Activated CD8-positive, alpha-beta T cell treated with anti-CD3 and anti-CD28 coated beads, Interleukin-2, amount 10 ng/mL, durations not matched to agents 7 days and 5 days (primary cell): ENCODE results near the gene DPYD. TPM values are rescaled to one million over a fixed set of nuclear protein-coding genes. Genes with fewer than 3 reads are reported as not detected.

Experiments used
- ATAC-seq: fragments of 150-1000 bp; cut with Tn5 transposase; one replicate; pipeline ENCODE4 v1.10.0; 2021; ENCODE audit warnings: moderate library complexity
- CTCF ChIA-PET: fragments of 350-600 bp; sonication (Branson Sonifier 250); formaldehyde crosslinking; loops from one replicate; lab custom pipeline; 2021; ENCODE audit warnings: antibody characterized with exemption; lab: Charles Lee
- POLR2A ChIA-PET: fragments of 350-600 bp; sonication (Branson Sonifier 250); formaldehyde crosslinking; loops from one replicate; lab custom pipeline; 2021; ENCODE audit warnings: antibody characterized with exemption; lab: Charles Lee
- DNase-seq: peaks from one replicate; pipeline ENCODE4 v3.0.0-alpha.2; 2020
- H3K27ac Mint-ChIP-seq: one replicate; pipeline ENCODE4 v1.8.0; 2021; ENCODE audit warnings: mild to moderate bottlenecking, mixed read lengths
- H3K27me3 Mint-ChIP-seq: one replicate; pipeline ENCODE4 v1.8.0; 2021; ENCODE audit warnings: low read depth, mixed read lengths
- H3K36me3 Mint-ChIP-seq: one replicate; pipeline ENCODE4 v1.8.0; 2021; ENCODE audit warnings: low read depth, mixed read lengths
- H3K4me1 Mint-ChIP-seq: one replicate; pipeline ENCODE4 v1.8.0; 2021; ENCODE audit warnings: low read depth, mixed read lengths
- H3K4me3 Mint-ChIP-seq: one replicate; pipeline ENCODE4 v1.8.0; 2021; ENCODE audit warnings: mild to moderate bottlenecking, mixed read lengths
- H3K9me3 Mint-ChIP-seq: one replicate; pipeline ENCODE4 v1.8.0; 2022; ENCODE audit warnings: mixed read lengths; ENCODE audit not compliant: insufficient read depth
- total RNA-seq, 2 experiments: library from RNA; stranded (reverse); gene quantifications; one replicate each; pipeline ENCODE4 v1.2.3, GENCODE V29; 2021

The DPYD gene
- total RNA-seq, 2 experiments from 2014 or later: 41.1 to 43.3 TPM

GRCh38 chr1:97770376-97770775 is 150.5 kb downstream of the DPYD start:
- Mint-ChIP-seq H3K4me3 (no peak overlapping the region), H3K27me3 (no peaks in the 10 kb centered on the region), H3K36me3 (no peaks in the 10 kb centered on the region), H3K9me3 (no peaks in the 10 kb centered on the region), H3K27ac (no peak overlapping the region), H3K4me1 (no peaks in the 10 kb centered on the region)
- DNase-seq (no peak), ATAC-seq (no peak)
- ChIA-PET POLR2A (no interaction called here), CTCF (no interaction called here)

- no peaks in the 10 kb centered on the region for H3K9me3 Mint-ChIP-seq
- H3K27me3 Mint-ChIP-seq: no peaks in the 10 kb centered on the region
- H3K4me3 Mint-ChIP-seq: no peak overlapping the region
- no peak for ATAC-seq
- DNase-seq: no peak
- H3K27ac Mint-ChIP-seq: no peak overlapping the region
- ChIA-PET POLR2A (no interaction called here), CTCF (no interaction called here)
- H3K36me3 Mint-ChIP-seq: peaks cover 2% of the 10 kb centered on the region
- H3K4me1 Mint-ChIP-seq: no peaks in the 10 kb centered on the region
These were observed 153.5 kb downstream of the DPYD start for GRCh38 chr1:97767381-97767780.

GRCh38 chr1:97764991-97765390 is 155.8 kb downstream of the DPYD start:
- Mint-ChIP-seq H3K4me1 (no peaks in the 10 kb centered on the region), H3K27me3 (no peaks in the 10 kb centered on the region), H3K36me3 (peaks cover 15% of the 10 kb centered on the region), H3K9me3 (no peaks in the 10 kb centered on the region), H3K4me3 (no peak overlapping the region), H3K27ac (no peak overlapping the region)
- DNase-seq (no peak), ATAC-seq (no peak)
- ChIA-PET CTCF (no interaction called here), POLR2A (no interaction called here)

GRCh38 chr1:97761637-97762036 is 159.2 kb downstream of the DPYD start:
- ChIA-PET CTCF (no interaction called here), POLR2A (no interaction called here)
- Mint-ChIP-seq H3K27me3 (no peaks in the 10 kb centered on the region), H3K4me3 (no peak overlapping the region), H3K4me1 (no peaks in the 10 kb centered on the region), H3K9me3 (no peaks in the 10 kb centered on the region), H3K36me3 (peaks cover 15% of the 10 kb centered on the region), H3K27ac (no peak overlapping the region)
- no peak for ATAC-seq
- no peak for DNase-seq

- no peak for ATAC-seq
- peaks cover 15% of the 10 kb centered on the region for H3K36me3 Mint-ChIP-seq
- H3K4me1 Mint-ChIP-seq: no peaks in the 10 kb centered on the region
- no peaks in the 10 kb centered on the region for H3K9me3 Mint-ChIP-seq
- H3K27ac Mint-ChIP-seq: no peak overlapping the region
- ChIA-PET POLR2A (no interaction called here), CTCF (no interaction called here)
- no peak overlapping the region for H3K4me3 Mint-ChIP-seq
- no peaks in the 10 kb centered on the region for H3K27me3 Mint-ChIP-seq
- DNase-seq: no peak
These were observed 161.8 kb downstream of the DPYD start for GRCh38 chr1:97759078-97759477.

GRCh38 chr1:97758541-97759057 is 162.2 kb downstream of the DPYD start:
- Mint-ChIP-seq H3K4me1 (no peaks in the 10 kb centered on the region), H3K27ac (no peak overlapping the region), H3K27me3 (no peaks in the 10 kb centered on the region), H3K36me3 (peaks cover 15% of the 10 kb centered on the region), H3K9me3 (no peaks in the 10 kb centered on the region), H3K4me3 (no peak overlapping the region)
- no peak for ATAC-seq
- ChIA-PET CTCF (no interaction called here), POLR2A (no interaction called here)
- DNase-seq: no peak

- CTCF ChIA-PET: no interaction called here
- Mint-ChIP-seq H3K27me3 (no peaks in the 10 kb centered on the region), H3K4me1 (no peaks in the 10 kb centered on the region), H3K9me3 (no peaks in the 10 kb centered on the region), H3K4me3 (no peak overlapping the region), H3K36me3 (no peaks in the 10 kb centered on the region), H3K27ac (no peak overlapping the region)
- POLR2A ChIA-PET: no interaction called here
- no peak for ATAC-seq
- DNase-seq: no peak
These were observed 174.9 kb downstream of the DPYD start for GRCh38 chr1:97745912-97746311.

GRCh38 chr1:97744977-97745376 is 175.9 kb downstream of the DPYD start:
- H3K36me3 Mint-ChIP-seq: no peaks in the 10 kb centered on the region
- no peaks in the 10 kb centered on the region for H3K27me3 Mint-ChIP-seq
- ATAC-seq (no peak), DNase-seq (no peak)
- no peak overlapping the region for H3K27ac Mint-ChIP-seq
- H3K4me1 Mint-ChIP-seq: no peaks in the 10 kb centered on the region
- no peaks in the 10 kb centered on the region for H3K9me3 Mint-ChIP-seq
- POLR2A ChIA-PET: no interaction called here
- CTCF ChIA-PET: interaction anchor here (0.8 kb wide), 1 partner anchor 10 kb away, joined by 3 read pairs; no protein-coding TSS in a partner anchor
- H3K4me3 Mint-ChIP-seq: no peak overlapping the region

- ChIA-PET POLR2A (no interaction called here), CTCF (no interaction called here)
- Mint-ChIP-seq H3K27me3 (no peaks in the 10 kb centered on the region), H3K9me3 (no peaks in the 10 kb centered on the region), H3K4me3 (no peak overlapping the region), H3K36me3 (peaks cover 3% of the 10 kb centered on the region), H3K4me1 (no peaks in the 10 kb centered on the region), H3K27ac (no peak overlapping the region)
- DNase-seq (no peak), ATAC-seq (no peak)
These were observed 177.7 kb downstream of the DPYD start for GRCh38 chr1:97743129-97743528.

- H3K36me3 Mint-ChIP-seq: peaks cover 3% of the 10 kb centered on the region
- ChIA-PET CTCF (no interaction called here), POLR2A (no interaction called here)
- no peaks in the 10 kb centered on the region for H3K4me1 Mint-ChIP-seq
- no peak overlapping the region for H3K27ac Mint-ChIP-seq
- no peaks in the 10 kb centered on the region for H3K9me3 Mint-ChIP-seq
- ATAC-seq: no peak
- H3K4me3 Mint-ChIP-seq: no peak overlapping the region
- no peaks in the 10 kb centered on the region for H3K27me3 Mint-ChIP-seq
- no peak for DNase-seq
These were observed 179.9 kb downstream of the DPYD start for GRCh38 chr1:97740891-97741290.

- ChIA-PET POLR2A (no interaction called here), CTCF (no interaction called here)
- Mint-ChIP-seq H3K27me3 (no peaks in the 10 kb centered on the region), H3K36me3 (peaks cover 5% of the 10 kb centered on the region), H3K4me1 (no peaks in the 10 kb centered on the region), H3K9me3 (no peaks in the 10 kb centered on the region), H3K27ac (no peak overlapping the region), H3K4me3 (no peak overlapping the region)
- ATAC-seq (no peak), DNase-seq (no peak)
These were observed 181.2 kb downstream of the DPYD start for GRCh38 chr1:97739596-97740103.

GRCh38 chr1:97738270-97738669 is 182.6 kb downstream of the DPYD start:
- Mint-ChIP-seq H3K4me3 (no peak overlapping the region), H3K4me1 (no peaks in the 10 kb centered on the region), H3K27me3 (no peaks in the 10 kb centered on the region), H3K9me3 (no peaks in the 10 kb centered on the region), H3K36me3 (peaks cover 5% of the 10 kb centered on the region), H3K27ac (no peak overlapping the region)
- CTCF ChIA-PET: no interaction called here
- no peak for ATAC-seq
- POLR2A ChIA-PET: no interaction called here
- DNase-seq: no peak

GRCh38 chr1:97730271-97730670 is 190.6 kb downstream of the DPYD start:
- Mint-ChIP-seq H3K4me3 (no peak overlapping the region), H3K36me3 (peaks cover 1% of the 10 kb centered on the region), H3K4me1 (no peaks in the 10 kb centered on the region), H3K9me3 (no peaks in the 10 kb centered on the region), H3K27ac (no peak overlapping the region), H3K27me3 (no peaks in the 10 kb centered on the region)
- CTCF ChIA-PET: interaction anchor here (1.3 kb wide), 1 partner anchor 324 kb away, joined by 4 read pairs; no protein-coding TSS in a partner anchor
- POLR2A ChIA-PET: no interaction called here
- DNase-seq: no peak
- ATAC-seq: no peak
